Astrocyte (in vitro differentiated cells and primary cell): ENCODE results near the gene LPXN.

Experiments
- EZH2 ChIP-seq: IDR thresholded peaks from 2 replicates; pipeline ENCODE4 v1.6.1; 2012; ENCODE audit warnings: mild to moderate bottlenecking, low read length, inconsistent platforms; ENCODE audit not compliant: insufficient read depth
- TF ChIP-seq, protein P1 (sequence below): IDR thresholded peaks from 2 replicates; pipeline ENCODE4 v1.5.1; 2011; ENCODE audit warnings: low read depth, mild to moderate bottlenecking, inconsistent platforms, low read length, moderate library complexity; ENCODE audit not compliant: insufficient read depth

DNA sequence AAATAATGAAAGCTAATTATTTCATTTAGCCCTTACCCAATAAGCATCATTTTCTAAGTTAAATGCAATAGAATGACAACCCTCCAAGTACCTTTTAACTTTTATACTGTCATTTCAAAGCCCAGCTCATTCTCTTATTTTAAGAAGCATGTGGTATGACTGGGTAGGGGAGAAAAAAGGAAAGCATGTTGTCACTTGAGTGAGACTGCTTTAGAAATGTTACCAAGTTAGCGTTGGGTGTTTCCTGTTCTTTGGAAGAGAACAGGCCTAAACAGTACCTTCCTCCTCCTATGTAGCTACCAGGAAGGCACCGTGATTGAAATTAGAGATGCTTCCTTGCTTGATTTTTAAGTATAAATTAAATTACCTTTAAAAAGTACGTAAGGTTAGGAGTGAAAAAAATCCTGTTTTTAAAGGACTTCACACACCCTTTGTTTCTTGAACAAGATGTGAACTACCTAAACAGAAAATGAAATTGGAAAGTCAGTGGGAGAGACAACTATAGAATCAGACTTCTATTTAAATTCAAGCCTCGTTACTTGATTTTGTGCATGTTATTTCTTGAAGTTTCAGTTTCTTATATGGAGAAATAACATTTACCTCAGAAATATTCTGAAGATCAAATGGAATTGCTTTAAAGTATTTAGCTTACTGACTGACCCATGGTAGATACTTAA lies 46.1 kb upstream of the LPXN start:
- TF ChIP-seq EZH2 = no peak
- TF ChIP-seq, protein P1, sequence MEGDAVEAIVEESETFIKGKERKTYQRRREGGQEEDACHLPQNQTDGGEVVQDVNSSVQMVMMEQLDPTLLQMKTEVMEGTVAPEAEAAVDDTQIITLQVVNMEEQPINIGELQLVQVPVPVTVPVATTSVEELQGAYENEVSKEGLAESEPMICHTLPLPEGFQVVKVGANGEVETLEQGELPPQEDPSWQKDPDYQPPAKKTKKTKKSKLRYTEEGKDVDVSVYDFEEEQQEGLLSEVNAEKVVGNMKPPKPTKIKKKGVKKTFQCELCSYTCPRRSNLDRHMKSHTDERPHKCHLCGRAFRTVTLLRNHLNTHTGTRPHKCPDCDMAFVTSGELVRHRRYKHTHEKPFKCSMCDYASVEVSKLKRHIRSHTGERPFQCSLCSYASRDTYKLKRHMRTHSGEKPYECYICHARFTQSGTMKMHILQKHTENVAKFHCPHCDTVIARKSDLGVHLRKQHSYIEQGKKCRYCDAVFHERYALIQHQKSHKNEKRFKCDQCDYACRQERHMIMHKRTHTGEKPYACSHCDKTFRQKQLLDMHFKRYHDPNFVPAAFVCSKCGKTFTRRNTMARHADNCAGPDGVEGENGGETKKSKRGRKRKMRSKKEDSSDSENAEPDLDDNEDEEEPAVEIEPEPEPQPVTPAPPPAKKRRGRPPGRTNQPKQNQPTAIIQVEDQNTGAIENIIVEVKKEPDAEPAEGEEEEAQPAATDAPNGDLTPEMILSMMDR = no peak
